Spleen (tissue), 11 donors: ENCODE measurements around the gene ATOH8. TPM values are rescaled to one million over a fixed set of nuclear protein-coding genes. Genes with fewer than 3 reads are reported as not detected.

Experiments
- DNase-seq: peaks from one replicate; pipeline ENCODE4 v3.0.0-alpha.2; 2020
- H3K27ac ChIP-seq, 8 donors: fragments of 200-600 bp; sonication (generic) in 7 of 8; 1 replicate in 4 of 8; 2 replicates in 4 of 8; pipeline versions ENCODE4 v1.5.0 to v1.8.0; 2016 to 2021; ENCODE audit warnings: inconsistent platforms in 4 of 8, mild to moderate bottlenecking in 4 of 8, moderate library complexity in 1 of 8
- H3K27me3 ChIP-seq, 7 donors: fragments of 200-600 bp; sonication (generic) in 6 of 7; replicated peaks in 1 of 7; 1 replicate in 4 of 7; 2 replicates in 3 of 7; pipeline versions ENCODE4 v1.5.0 to v1.8.0; 2016 to 2021; ENCODE audit warnings: inconsistent platforms in 3 of 7, mild to moderate bottlenecking in 1 of 7
- H3K36me3 ChIP-seq, 6 donors: fragments of 200-600 bp; sonication (generic) in 5 of 6; 1 replicate in 4 of 6; 2 replicates in 2 of 6; pipeline versions ENCODE4 v1.5.0 to v1.8.0; 2016 to 2021; ENCODE audit warnings: inconsistent platforms in 2 of 6
- H3K4me1 ChIP-seq, 6 donors: fragments of 200-600 bp; sonication (generic) in 5 of 6; 1 replicate in 3 of 6; 2 replicates in 3 of 6; pipeline versions ENCODE4 v1.5.0 to v1.8.0; 2016 to 2021; ENCODE audit warnings: inconsistent platforms in 3 of 6
- H3K4me3 ChIP-seq, 8 donors: fragments of 200-600 bp; sonication (generic) in 7 of 8; 1 replicate in 4 of 8; 2 replicates in 4 of 8; pipeline versions ENCODE4 v1.5.0 to v1.8.0; 2016 to 2021; ENCODE audit warnings: inconsistent platforms in 4 of 8, mild to moderate bottlenecking in 4 of 8, moderate library complexity in 2 of 8
- H3K9me3 ChIP-seq, 8 donors: fragments of 200-600 bp; sonication (generic) in 7 of 8; 1 replicate in 4 of 8; 2 replicates in 4 of 8; pipeline versions ENCODE4 v1.5.0 to v1.8.0; 2016 to 2021; ENCODE audit warnings: inconsistent platforms in 4 of 8
- POLR2A ChIP-seq, 3 donors: fragments of 450-650 bp; IDR thresholded peaks; one replicate each; pipeline ENCODE4 v1.5.1; 2017; ENCODE audit warnings: antibody characterized with exemption in 3 of 3, mild to moderate bottlenecking in 1 of 3
- POLR2AphosphoS5 ChIP-seq, 3 donors: sonication (generic); formaldehyde crosslinking; IDR thresholded peaks; one replicate each; pipeline ENCODE4 v1.5.1; 2017; ENCODE audit warnings: antibody characterized with exemption in 3 of 3
- WGBS, 5 donors: extraction: QIAGEN DNeasy Blood & Tissue Kit in 3 of 5; methylation state at CpG; one replicate each; pipeline versions ENCODE4 v1.1.5 to v1.1.7; 2013 to 2018; 5-methylcytosine and 5-hydroxymethylcytosine counted together
- intact Hi-C: fragments of 100-400 bp; cut with DNase I; formaldehyde crosslinking; loops from one replicate; pipeline ENCODE4 v1.15.0; 2023; ENCODE audit warnings: low total_unique reads
- microRNA-seq, 3 donors: library from miRNA; unstranded; fragments of <30 nt; microRNA quantifications; one replicate each; pipeline versions ENCODE4 to v1.1.0, GENCODE V29; 2019 to 2020
- polyA plus RNA-seq, 3 donors: library from polyadenylated mRNA; stranded (reverse); fragments of 200-250 nt; gene quantifications; one replicate each; pipeline ENCODE4 v1.2.1, GENCODE V29; 2013
- small RNA-seq, 4 donors: library from RNA; depleted of rRNA; stranded (forward); fragments of <200 nt; gene quantifications; one replicate each; pipeline ENCODE3, GENCODE V24; 2016
- total RNA-seq, 7 donors: library from RNA; depleted of rRNA in 3 of 7; stranded (reverse); fragments of >200 nt in 3 of 7; fragmentation: NEBNext Ultra II Directional in 4 of 7; extraction: Animal tissue kit (Norgen Biotek cat#: 25700) in 4 of 7; gene quantifications; one replicate each; pipeline versions ENCODE4 v1.1.0 to v1.2.1, GENCODE V29; 2016 to 2021
- TF ChIP-seq, protein P1 (sequence below), 11 experiments: fragments of 200-600 bp in 7 of 11; fragments of 450-650 bp in 4 of 11; sonication (generic) in 4 of 11; IDR thresholded peaks in 8 of 11; conservative IDR thresholded peaks in 3 of 11; 1 replicate in 7 of 11; 2 replicates in 4 of 11; pipeline versions ENCODE4 v1.4.0 to v1.8.0; 2016 to 2021; ENCODE audit warnings: antibody characterized with exemption in 11 of 11, inconsistent platforms in 4 of 11, mild to moderate bottlenecking in 1 of 11
- donor health status: healthy with polysubstance abuse.
- donor health status: DM: no; HTN: no; CAD: no; lungs with moderate emphysema.
- donor health status: DM: no; HTN: no; CAD: no.
- donor health status: Bipolar disorder and iron deficiency.
- donor health status: healthy.
- donor health status: DM: no; HTN: no; CAD: no.
- donor health status: DM: yes; HTN: yes; CAD: no.

Gene ATOH8
- total and polyA plus RNA-seq, 10 donors, result 6.4 to 53.0 (median 17.4) TPM

DNA sequence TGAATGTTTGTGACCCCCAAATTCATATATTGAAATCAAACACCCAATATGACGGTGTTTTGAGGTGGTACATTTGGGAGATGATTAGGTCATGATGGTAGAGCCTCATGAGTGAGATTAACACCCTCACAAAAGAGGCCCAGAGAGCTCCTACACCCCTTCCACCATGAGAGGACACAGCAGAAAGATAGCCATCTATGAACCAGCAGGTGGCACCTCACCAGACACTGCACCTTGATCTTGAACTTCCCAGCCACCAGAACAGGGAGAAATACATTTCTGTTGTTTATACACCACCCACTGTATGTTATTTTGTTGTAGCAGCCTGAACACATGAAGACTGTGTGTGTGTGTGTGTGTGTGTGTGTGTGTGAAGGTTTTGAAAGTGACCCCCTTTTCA, 76.9 kb downstream of the ATOH8 start:
- TF ChIP-seq, protein P1, sequence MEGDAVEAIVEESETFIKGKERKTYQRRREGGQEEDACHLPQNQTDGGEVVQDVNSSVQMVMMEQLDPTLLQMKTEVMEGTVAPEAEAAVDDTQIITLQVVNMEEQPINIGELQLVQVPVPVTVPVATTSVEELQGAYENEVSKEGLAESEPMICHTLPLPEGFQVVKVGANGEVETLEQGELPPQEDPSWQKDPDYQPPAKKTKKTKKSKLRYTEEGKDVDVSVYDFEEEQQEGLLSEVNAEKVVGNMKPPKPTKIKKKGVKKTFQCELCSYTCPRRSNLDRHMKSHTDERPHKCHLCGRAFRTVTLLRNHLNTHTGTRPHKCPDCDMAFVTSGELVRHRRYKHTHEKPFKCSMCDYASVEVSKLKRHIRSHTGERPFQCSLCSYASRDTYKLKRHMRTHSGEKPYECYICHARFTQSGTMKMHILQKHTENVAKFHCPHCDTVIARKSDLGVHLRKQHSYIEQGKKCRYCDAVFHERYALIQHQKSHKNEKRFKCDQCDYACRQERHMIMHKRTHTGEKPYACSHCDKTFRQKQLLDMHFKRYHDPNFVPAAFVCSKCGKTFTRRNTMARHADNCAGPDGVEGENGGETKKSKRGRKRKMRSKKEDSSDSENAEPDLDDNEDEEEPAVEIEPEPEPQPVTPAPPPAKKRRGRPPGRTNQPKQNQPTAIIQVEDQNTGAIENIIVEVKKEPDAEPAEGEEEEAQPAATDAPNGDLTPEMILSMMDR (IDR thresholded peaks at IDR 0.05 in 8 of 11, conservative IDR thresholded peaks at IDR 0.05 in 3 of 11), result peak in 4 of 11 experiments; percentile 27 to 35 (median 32)
- no peak for TF ChIP-seq POLR2AphosphoS5 (IDR thresholded peaks at IDR 0.05)
- WGBS, 5 donors, result 48 to 100% (median 95%) methylated on average over 1 of the region's 1 CpG
- no peak overlapping the region for H3K4me3 ChIP-seq
- no peak for DNase-seq
- no peak overlapping the region for H3K27ac ChIP-seq
- peaks cover 0 to 5% (median 0%) of the 10 kb centered on the region in 7 donors for H3K27me3 ChIP-seq
- H3K4me1 ChIP-seq, result peaks cover 0 to 18% (median 8%) of the 10 kb centered on the region in 6 donors
- H3K36me3 ChIP-seq, result no peaks in the 10 kb centered on the region
- intact Hi-C loops, result loop anchor here (5.0 kb wide), 1 partner anchor 57 kb away; the partner anchor contains the start of gene ST3GAL5
- H3K9me3 ChIP-seq, result no peaks in the 10 kb centered on the region

- Histone ChIP-seq H3K27ac (no peak overlapping the region), H3K9me3 (no peaks in the 10 kb centered on the region), H3K4me3 (no peak overlapping the region), H3K36me3 (no peaks in the 10 kb centered on the region), H3K4me1 (peaks cover 0 to 18% (median 8%) of the 10 kb centered on the region in 6 donors), H3K27me3 (peaks cover 0 to 4% (median 0%) of the 10 kb centered on the region in 7 donors)
- no peak for TF ChIP-seq POLR2AphosphoS5 (IDR thresholded peaks at IDR 0.05)
- TF ChIP-seq, protein P1 (IDR thresholded peaks at IDR 0.05 in 8 of 11, conservative IDR thresholded peaks at IDR 0.05 in 3 of 11), result no peak
- TF ChIP-seq POLR2A (IDR thresholded peaks at IDR 0.05), result no peak
- intact Hi-C loops, result loop anchor here (5.0 kb wide), 1 partner anchor 56 kb away; the partner anchor contains the start of gene ST3GAL5
- no peak for DNase-seq
- WGBS, 5 donors, result 72 to 88% (median 78%) methylated on average over 2 of the region's 2 CpGs
Measured at GRCh38 chr2:85831735-85832134, 77.9 kb downstream of the ATOH8 start.

GRCh38 chr2:85834466-85834865, 80.7 kb downstream of the ATOH8 start:
- Histone ChIP-seq H3K27ac (no peak overlapping the region), H3K27me3 (no peaks in the 10 kb centered on the region), H3K36me3 (peaks cover 0 to 20% (median 13%) of the 10 kb centered on the region in 6 donors), H3K4me3 (no peak overlapping the region), H3K4me1 (peaks cover 0 to 11% (median 0%) of the 10 kb centered on the region in 6 donors), H3K9me3 (no peaks in the 10 kb centered on the region)
- DNase-seq, result no peak
- intact Hi-C loops, result loop anchor here (5.0 kb wide), 1 partner anchor 53 kb away; the partner anchor contains the start of gene ST3GAL5
- TF ChIP-seq, protein P1 (IDR thresholded peaks at IDR 0.05 in 8 of 11, conservative IDR thresholded peaks at IDR 0.05 in 3 of 11), result no peak
- TF ChIP-seq POLR2A (IDR thresholded peaks at IDR 0.05), result no peak
- no peak for TF ChIP-seq POLR2AphosphoS5 (IDR thresholded peaks at IDR 0.05)

Small RNA genes within 50 kb of the gene (microRNA-seq; reads per million reads assigned to microRNA genes)
- 0 reads per million in 3 donors for gene MIR6071

Small RNA genes within 50 kb of the gene (small RNA-seq; reads per million reads assigned to genes)
- gene MIR6071 (0 reads per million in 4 donors), gene RN7SKP83 (0 reads per million in 4 donors), gene RNU1-38P (0 reads per million in 4 donors)

Other genes with a start within 250 kb of the ATOH8 start
- gene MAT2A, start 214.8 kb upstream of the ATOH8 start, total RNA-seq, result 100 to 1,000 TPM; 125 to 195 (median 145) TPM
- gene MAT2A, start 214.8 kb upstream of the ATOH8 start, polyA plus RNA-seq, result 10 to 100 TPM; 41.3 to 89.0 (median 71.4) TPM
- gene GGCX, start 192.5 kb upstream of the ATOH8 start, total RNA-seq, result 10 to 100 TPM; 25.6 to 42.1 (median 31.9) TPM
- gene GGCX, start 192.5 kb upstream of the ATOH8 start, polyA plus RNA-seq, result 10 to 100 TPM; 11.0 to 15.7 (median 15.0) TPM
- 100 to 1,000 TPM; 119 to 179 (median 145) TPM for gene VAMP8, start 176.4 kb upstream of the ATOH8 start, total RNA-seq
- gene VAMP8, start 176.4 kb upstream of the ATOH8 start, polyA plus RNA-seq, result 100 to 1,000 TPM; 223 to 401 (median 350) TPM
- 10 to 100 TPM; 58.5 to 89.1 (median 64.0) TPM for gene VAMP5, start 169.6 kb upstream of the ATOH8 start, total RNA-seq
- 100 to 1,000 TPM in 2 of 3 donors, 10 to 100 TPM in 1; 71.0 to 129 (median 120) TPM for gene VAMP5, start 169.6 kb upstream of the ATOH8 start, polyA plus RNA-seq
- 100 to 1,000 TPM in 3 of 7 donors, 10 to 100 TPM in 4; 72.9 to 154 (median 82.1) TPM for gene RNF181, start 158.2 kb upstream of the ATOH8 start, total RNA-seq
- 100 to 1,000 TPM; 139 to 184 (median 148) TPM for gene RNF181, start 158.2 kb upstream of the ATOH8 start, polyA plus RNA-seq
- gene TMEM150A, start 151.3 kb upstream of the ATOH8 start, total RNA-seq, result 10 to 100 TPM in 6 of 7 donors, 1 to 10 TPM in 1; 9.4 to 17.4 (median 11.2) TPM
- 10 to 100 TPM; 14.6 to 18.8 (median 14.8) TPM for gene TMEM150A, start 151.3 kb upstream of the ATOH8 start, polyA plus RNA-seq
- gene C2orf68, start 141.9 kb upstream of the ATOH8 start, total RNA-seq, result 10 to 100 TPM; 22.2 to 45.2 (median 33.2) TPM
- 10 to 100 TPM; 16.0 to 25.3 (median 18.9) TPM for gene C2orf68, start 141.9 kb upstream of the ATOH8 start, polyA plus RNA-seq
- 10 to 100 TPM; 39.9 to 58.6 (median 50.5) TPM for gene USP39, start 137.8 kb upstream of the ATOH8 start, total RNA-seq
- 10 to 100 TPM; 27.7 to 40.2 (median 32.5) TPM for gene USP39, start 137.8 kb upstream of the ATOH8 start, polyA plus RNA-seq
- gene SFTPB, start 85.8 kb upstream of the ATOH8 start, total RNA-seq, result 1 to 10 TPM in 1 of 7 donors, not detected in 6; 1.9 TPM
- gene SFTPB, start 85.8 kb upstream of the ATOH8 start, polyA plus RNA-seq, result 1 to 10 TPM in 2 of 3 donors, under 1 TPM in 1; 0.59 to 4.0 (median 2.1) TPM
- gene GNLY, start 59.6 kb upstream of the ATOH8 start, total RNA-seq, result 10 to 100 TPM; 17.4 to 87.8 (median 42.6) TPM
- gene GNLY, start 59.6 kb upstream of the ATOH8 start, polyA plus RNA-seq, result 10 to 100 TPM; 13.1 to 38.9 (median 31.5) TPM
- gene ST3GAL5, start 135.0 kb downstream of the ATOH8 start, total RNA-seq, result 100 to 1,000 TPM in 2 of 7 donors, 10 to 100 TPM in 5; 55.8 to 124 (median 74.9) TPM
- gene ST3GAL5, start 135.0 kb downstream of the ATOH8 start, polyA plus RNA-seq, result 10 to 100 TPM; 18.7 to 41.1 (median 33.8) TPM